Hindlimb muscle (tissue), 1 donor: Measurements from ENCODE around the gene KCNN4. TPM values are rescaled to one million over a fixed set of nuclear protein-coding genes. Genes with fewer than 3 reads are reported as not detected.

Source experiments
- DNase-seq: peaks from one replicate; pipeline ENCODE4 v3.0.0-alpha.2; 2013
- polyA plus RNA-seq: library from polyadenylated mRNA; unstranded; fragments of 120-200 nt; gene quantifications from one replicate; pipeline ENCODE4 v1.2.1, GENCODE V29; 2013; ENCODE audit not compliant: insufficient read length

Gene KCNN4
- polyA plus RNA-seq, 1 donor: 1.1 TPM

- DNase-seq: no peak
These were observed 32.6 kb downstream of the KCNN4 start for GRCh38 chr19:43748205-43748594.

GRCh38 chr19:43747557-43748204, 33.1 kb downstream of the KCNN4 start:
- DNase-seq: no peak

- DNase-seq: no peak
These were observed 37.7 kb downstream of the KCNN4 start for GRCh38 chr19:43743059-43743458.

- no peak for DNase-seq
These were observed 39.5 kb downstream of the KCNN4 start for GRCh38 chr19:43741075-43741825.

- no peak for DNase-seq
These were observed 41.1 kb downstream of the KCNN4 start for GRCh38 chr19:43739439-43740235.

GRCh38 chr19:43738780-43739211, 42.0 kb downstream of the KCNN4 start:
- no peak for DNase-seq

- no peak for DNase-seq
These were observed 44.8 kb downstream of the KCNN4 start for GRCh38 chr19:43735957-43736356.

GRCh38 chr19:43735013-43735412, 45.8 kb downstream of the KCNN4 start:
- no peak for DNase-seq

- DNase-seq: no peak
These were observed 48.9 kb downstream of the KCNN4 start for GRCh38 chr19:43731846-43732245.

GRCh38 chr19:43731346-43731745, 49.4 kb downstream of the KCNN4 start:
- DNase-seq: no peak

GRCh38 chr19:43729919-43730318, 50.9 kb downstream of the KCNN4 start:
- no peak for DNase-seq

- DNase-seq: no peak
These were observed 53.2 kb downstream of the KCNN4 start for GRCh38 chr19:43727593-43727853.

GRCh38 chr19:43726736-43727592, 53.8 kb downstream of the KCNN4 start:
- no peak for DNase-seq

- DNase-seq: no peak
These were observed 55.3 kb downstream of the KCNN4 start for GRCh38 chr19:43725468-43725867.

GRCh38 chr19:43724896-43725295, 55.9 kb downstream of the KCNN4 start:
- DNase-seq: no peak

GRCh38 chr19:43723588-43723987, 57.2 kb downstream of the KCNN4 start:
- no peak for DNase-seq

- DNase-seq: no peak
These were observed 59.2 kb downstream of the KCNN4 start for GRCh38 chr19:43721469-43722048.

GRCh38 chr19:43720936-43721335, 59.8 kb downstream of the KCNN4 start:
- DNase-seq: no peak

GRCh38 chr19:43719918-43720317, 60.9 kb downstream of the KCNN4 start:
- DNase-seq: no peak

- DNase-seq: no peak
These were observed 61.4 kb downstream of the KCNN4 start for GRCh38 chr19:43719378-43719868.

GRCh38 chr19:43718627-43719377, 62.0 kb downstream of the KCNN4 start:
- no peak for DNase-seq
